Pons (tissue), 1 donor: ENCODE measurements around the gene MREG.
"Not testable (repeated sequence)": the region's sequence is repeated elsewhere in the genome, so short reads cannot be mapped to it uniquely, and the experiment has no call there.

ENCODE experiments used
- DNase-seq: peaks from one replicate; pipeline ENCODE4 v3.0.0-alpha.2; 2016; ENCODE audit warnings: low spot score

Gene MREG

DNA sequence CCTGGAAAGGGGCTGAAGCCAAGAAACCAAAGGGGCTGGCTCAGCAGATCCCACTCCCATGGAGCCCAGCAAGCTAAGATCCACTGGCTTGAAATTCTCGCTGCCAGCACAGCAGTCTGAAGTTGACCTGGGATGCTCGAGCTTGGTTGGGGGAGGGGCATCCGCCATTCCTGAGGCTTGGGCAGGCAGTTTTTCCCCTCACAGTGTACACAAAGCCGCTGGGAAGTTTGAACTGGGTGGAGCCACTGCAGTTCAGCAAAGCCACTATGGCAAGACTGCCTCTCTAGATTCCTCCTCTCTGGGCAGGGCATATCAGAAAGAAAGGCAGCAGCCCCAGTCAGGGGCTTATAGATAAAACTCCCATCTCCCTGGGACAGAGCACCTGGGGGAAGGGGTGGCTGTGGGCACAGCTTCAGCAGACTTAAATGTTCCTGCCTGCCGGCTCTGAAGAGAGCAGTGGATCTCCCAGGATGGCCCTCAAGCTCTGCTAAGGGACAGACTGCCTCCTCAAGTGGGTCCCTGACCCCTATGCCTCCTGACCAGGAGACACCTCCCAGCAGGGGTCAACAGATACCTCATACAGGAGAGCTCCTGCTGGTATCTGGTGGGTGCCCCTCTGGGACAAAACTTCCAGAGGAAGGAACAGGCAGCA, 24.7 kb downstream of the MREG start:
- DNase-seq = not testable (repeated sequence)

DNA sequence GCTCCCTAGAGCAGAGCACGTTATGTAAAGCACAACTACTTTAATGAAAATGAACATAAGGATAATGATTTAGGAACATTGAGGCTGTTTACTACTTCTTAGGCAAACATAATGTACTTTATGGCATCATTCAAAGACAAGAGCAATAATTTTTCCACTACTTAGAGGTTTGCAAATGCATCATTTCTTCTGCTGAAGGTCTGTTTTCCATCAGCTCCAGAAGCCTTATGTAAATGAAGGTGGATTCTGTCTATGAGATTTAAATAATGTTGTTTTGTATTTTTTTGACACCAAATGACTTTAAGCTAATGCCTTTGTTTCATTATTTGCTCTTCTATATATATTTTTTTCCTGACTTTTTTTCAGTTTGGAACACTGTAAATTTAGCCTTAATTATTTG, 28.1 kb downstream of the MREG start:
- no peak for DNase-seq

DNA sequence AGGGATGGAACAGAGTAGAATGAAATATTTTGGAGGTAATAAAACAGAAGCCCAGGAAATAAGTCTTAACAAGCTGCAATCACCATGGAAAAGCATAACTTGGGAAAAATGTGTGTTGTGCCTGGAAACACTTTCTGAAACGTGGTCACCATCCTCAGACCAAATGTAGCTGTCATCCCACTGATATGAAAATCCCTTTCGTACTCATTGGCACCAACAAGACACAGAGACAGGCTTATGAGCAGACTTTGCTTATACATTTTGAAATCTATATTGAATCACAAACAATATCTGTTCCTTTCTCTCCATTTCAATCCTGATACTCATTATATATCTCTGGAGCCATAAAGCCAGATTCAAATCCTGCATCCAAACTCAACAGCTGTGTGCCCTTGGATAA, 28.7 kb downstream of the MREG start:
- DNase-seq = no peak

DNA sequence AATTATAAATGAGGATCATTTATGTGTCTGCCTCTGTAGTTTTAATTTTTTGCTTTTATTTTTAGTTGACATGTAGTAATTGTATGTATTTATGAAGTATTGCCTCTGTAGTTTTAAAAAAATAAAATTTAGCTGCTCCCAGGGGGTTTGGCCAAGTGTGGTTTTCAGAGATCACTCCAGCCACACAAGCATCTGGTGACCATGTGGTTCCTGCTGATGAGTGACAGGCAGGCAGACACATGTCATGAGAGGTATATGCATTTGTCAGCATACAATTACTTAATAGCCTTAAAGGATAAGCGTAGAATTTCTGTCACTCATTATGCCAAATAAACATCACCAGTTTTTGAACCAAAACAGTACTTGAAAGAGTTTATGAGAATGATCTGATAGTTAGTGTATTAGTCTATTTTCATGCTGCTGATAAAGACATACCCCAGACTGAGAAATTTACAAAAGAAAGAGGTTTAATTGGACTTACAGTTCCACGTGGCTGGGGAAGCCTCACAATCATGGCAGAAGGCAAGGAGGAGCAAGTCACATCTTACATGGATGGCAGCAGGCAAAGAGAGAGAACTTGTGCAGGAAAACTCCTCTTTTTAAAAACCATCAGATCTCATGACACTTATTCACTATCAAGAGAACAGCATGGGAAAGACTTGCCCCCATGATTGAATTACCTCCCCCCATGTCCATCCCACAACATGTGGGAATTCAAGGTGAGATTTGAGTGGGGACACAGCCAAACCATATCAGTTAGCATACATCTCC, 29.6 kb downstream of the MREG start:
- DNase-seq = no peak

DNA sequence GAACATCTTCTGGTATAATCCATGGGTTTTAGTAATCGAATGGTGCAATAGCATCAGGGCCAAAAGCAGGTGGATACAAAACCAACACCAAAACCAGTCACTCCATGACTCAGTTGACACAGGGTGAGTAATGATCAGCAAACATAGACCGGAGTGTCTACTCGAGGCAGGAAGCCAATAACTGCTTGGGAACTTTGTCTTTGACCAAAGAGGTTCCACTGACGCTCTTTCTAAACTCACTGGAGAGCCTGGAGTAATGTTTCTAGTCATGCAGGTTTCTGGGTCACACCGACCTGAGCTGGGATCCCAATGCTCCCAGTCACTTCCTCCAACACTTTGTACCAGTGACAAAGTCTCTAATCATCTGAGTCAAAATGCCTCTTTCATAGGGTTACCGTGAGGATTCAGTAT, 30.9 kb downstream of the MREG start:
- DNase-seq = no peak

DNA sequence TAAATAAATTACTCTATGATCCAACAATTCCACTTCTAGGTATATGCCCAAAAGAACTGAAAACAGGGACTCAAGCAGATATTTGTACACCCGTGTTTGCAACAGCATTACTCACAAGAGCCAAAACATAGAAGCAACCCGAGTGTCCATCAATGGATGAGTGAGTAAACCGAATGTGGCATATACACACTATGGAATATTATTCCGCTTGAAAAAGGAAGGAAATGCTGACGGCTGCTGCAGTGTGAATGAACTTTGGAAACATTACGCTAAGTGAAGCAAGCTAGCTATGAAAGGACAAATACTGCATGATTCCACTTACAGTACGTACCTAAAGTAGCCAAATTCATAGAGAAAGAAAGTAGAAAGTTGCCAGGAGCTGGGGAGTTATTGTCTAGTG, 32.2 kb downstream of the MREG start:
- no peak for DNase-seq

DNA sequence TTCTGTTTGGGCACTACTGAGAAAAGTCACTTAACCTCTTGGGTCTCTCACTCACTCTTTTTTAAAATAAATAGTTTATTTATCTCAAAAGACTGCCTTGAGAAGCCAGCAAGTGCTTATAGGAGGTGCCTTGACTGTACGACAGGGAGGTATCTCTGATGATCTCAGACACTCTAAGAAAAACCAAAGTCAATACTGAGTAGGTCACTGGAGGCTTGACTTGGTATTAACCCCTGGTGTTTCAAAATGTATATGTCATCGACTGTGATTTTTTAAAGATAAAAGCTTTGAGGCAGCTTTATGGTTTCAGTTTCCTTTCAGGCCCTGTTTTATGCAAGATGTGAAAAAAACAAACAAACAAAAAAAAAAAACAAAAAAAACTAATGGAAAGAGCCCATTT, 33.7 kb downstream of the MREG start:
- DNase-seq = no peak

DNA sequence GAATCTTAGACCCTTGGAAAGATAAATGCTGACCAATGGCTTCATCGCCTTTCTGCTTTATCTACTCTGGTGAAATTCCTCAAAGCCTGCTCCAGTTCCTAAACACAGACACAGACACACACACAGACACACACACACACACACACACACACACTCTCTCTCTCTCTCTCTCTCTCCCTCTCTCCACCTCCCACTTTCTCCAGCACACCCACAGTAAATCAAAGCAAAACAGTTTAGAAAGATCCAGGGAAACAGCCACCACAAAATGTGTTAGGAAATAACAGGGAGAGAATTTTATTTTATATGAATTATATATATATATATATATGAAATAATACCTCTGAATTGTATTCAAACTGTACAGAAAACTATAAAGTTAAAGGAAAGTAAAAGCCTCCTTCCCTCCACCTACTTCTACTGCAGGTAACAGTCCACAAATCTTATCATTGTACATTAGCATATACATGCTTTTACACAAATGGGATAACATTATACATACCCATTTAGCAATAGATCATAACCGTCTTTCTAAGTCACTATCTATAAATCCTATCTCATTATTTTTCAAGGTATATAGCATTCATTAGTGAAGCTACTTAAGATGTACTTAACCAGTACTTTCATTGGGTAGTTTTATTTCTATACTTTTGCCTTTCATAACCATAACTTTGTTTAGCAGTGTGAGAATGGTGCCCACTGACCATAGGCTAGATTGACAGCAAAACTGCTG, 38.5 kb downstream of the MREG start:
- no peak for DNase-seq

DNA sequence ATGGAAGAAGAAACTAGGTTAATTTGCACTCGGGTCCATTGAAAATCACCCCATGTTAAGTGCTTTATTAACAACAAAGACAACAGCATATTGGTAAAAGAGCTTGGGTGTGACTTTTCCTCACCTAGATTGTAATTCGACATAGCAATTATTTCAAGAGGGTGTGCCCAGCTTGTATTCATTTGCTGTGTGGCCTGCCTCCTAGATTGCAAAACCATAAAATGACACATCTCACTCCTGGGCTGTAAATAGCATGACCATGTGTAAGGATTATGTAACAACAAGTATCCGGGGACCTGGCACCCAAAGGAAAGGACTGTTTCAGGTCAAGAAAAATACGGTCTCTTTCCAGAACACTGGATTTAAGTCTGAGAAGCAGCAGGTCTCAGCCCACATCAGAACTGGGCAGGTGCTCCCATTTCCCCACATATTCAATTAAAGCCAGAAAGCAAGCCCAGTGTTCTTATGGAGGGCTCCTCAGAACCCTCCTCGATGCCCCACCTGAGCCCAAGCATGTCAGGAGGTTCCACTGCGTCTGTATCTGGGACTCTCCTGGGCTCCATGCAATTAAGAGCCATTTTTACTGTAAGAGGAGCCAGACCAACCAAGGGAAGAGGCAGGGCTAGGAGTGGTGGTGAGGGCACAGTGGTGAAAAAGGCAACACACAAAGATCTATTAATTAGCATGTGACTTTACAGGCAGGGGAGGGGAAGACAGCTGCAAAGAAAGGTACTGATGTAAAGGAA, 39.2 kb downstream of the MREG start:
- no peak for DNase-seq

DNA sequence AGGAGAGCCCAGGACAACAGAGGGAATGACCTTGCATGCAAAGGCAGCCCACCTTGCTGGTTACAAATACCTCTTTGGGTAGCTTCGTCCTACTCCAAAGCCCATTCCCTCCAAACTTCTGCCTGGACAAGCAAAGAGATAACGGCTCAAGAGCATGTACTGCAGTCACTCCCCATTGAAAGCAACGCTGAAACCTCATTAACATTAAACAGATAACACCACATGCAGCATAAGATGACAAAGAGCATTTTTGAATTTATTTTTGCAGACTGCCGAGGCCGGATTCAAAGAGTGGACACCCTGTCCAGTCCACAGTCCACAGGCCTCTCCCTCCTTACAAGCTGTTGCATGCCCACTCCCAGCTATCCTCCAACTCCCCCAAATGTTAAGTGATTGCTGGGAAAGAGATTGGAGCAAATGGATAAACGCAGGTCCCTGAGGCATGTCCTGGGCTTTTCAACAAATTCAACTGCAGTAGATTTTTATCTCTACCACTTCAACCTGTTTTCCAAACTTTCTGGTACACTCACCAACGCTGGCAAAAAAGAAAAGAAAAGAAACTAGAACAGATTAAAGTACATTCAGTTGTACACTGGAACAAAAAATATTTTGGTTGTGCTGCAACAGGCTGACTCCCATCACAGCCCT, 40.1 kb downstream of the MREG start:
- no peak for DNase-seq

DNA sequence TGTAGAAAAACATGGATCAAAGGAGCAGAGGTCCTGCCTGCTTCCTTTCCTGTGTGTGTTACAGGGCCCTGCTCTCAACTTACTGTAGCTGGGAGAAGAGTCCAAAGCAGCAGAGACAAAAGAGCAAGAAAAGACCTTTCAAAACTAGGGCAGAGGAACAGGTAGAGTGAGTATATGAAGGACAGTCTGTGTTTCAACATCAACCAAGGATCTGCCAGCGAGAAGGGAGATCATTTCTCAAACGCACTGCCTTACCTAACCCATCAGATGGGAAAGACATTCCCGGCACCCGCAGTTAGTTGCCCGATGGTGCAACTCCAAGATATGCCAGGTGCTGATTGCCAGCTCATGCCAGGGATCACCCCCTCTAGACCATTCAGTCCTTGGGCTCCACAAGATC, 41.7 kb downstream of the MREG start:
- DNase-seq = no peak

DNA sequence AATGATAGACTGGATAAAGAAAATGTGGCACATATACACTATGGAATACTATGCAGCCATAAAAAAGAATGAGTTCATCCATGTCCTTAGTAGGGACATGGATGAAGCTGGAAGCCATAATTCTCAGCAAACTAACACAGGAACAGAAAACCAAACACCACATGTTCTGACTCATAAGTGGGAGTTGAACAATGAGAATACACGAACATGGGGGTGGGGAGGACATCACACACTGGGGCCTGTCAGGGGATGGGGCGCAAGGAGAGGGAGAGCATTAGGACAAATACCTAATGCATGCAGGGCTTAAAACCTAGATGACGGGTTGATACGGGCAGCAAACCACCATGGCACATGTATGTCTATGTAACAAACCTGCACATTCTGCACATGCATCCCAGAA, 42.5 kb downstream of the MREG start:
- not testable (repeated sequence) for DNase-seq

DNA sequence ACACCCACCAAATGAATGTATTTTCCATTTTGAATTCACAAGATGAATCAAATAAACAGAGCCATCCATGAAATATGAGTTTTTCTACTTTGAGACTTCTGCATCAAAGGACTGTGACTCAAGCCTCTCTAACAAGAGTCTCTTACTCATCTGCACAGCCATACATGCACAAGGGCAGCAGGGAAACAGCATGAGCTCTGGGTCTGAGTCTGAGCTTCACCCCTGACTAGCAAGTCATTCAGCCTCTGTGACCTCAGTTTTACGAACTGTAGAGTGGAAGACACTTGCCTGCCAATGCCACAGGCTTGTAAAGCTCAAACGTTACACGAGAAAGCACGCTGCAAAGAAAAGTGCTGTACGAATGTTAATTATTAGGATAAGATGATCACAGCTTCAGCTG, 42.9 kb downstream of the MREG start:
- DNase-seq = no peak

DNA sequence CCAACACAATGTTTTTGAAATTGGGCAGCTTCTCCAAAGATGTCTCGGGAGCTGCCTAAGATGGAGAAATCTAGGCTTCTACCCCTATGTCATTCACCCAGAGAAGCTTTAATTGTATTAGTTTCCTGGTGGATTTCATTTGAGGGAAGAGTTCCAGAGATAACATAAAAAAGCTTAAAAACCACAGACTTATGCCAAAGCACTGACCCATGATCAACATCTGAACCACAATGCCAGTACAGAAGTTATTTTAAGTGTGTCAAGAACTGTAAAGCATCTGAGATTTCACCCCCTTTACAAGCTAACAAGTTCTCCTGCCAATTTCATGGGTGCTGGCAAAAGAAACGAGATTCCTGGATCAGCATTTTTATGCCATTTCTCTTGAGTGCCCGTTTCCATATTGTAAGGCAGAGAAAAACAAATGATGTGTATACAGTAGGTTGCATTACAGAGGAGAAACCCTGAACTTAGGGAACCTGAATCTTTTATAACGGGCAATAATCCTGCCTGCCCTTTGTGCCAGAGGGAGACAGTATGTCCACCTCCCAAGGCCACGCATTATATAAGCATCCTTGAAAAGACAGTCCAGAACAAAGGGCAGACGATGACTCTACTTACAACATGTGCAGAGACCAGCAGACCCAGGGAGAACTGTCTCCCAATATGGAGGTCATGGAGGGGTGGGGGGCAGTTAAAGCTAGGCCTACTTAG, 44.1 kb downstream of the MREG start:
- DNase-seq = no peak

DNA sequence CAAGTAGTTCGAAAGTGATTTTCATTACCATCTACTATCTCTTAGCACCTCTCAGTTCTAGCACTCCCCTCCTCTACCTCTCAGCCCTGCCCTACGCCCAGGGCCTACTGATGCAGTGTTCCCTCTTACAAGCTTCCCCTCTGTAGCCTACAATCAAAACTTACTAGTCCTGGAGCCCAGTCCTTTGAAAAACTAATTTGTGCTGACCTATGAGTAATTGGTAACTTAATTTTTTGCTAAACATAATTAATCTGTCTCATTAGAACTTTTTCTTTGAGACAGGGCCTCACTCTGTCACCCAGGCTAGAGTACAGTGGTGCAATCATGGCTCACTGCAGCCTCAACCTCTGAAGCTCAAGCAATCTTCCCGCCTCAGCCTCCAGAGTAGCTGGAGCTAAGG, 44.9 kb downstream of the MREG start:
- no peak for DNase-seq

DNA sequence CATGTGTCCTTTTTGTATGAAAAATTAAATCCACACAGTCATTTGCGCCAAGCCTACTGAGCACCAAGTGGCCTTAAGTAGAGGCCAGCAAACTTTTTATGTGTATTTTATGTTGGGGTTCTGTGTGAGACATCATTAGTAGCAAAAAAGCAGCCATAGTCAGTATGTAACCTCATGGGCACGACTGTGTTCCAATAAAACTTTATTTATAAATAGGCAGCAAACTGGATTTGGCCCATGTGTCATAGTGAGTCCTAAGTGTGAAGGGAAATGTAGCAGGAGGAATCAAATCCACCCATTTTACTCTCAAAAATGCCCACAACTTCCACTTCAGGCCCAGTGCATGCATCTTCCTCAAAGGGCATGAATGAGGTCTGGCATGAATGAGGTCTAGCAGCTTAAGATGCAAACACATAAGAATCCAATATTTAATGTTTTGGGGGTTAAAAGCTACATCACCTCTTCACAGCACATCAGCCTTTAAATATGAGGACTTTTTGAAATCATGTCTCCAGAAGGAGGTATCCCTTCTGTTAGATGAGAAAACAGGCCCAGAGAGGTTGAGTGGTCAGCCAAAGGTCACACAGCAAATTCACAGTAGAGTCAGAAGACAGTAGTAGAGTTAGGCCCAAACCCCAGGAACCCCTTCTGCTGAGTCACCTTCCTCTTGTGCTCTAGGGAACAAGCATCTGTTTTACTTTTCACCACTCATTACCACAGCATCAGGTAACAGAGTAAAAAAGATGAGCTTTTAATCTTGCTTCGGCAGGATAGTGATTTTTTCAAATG, 45.6 kb downstream of the MREG start:
- DNase-seq = no peak

DNA sequence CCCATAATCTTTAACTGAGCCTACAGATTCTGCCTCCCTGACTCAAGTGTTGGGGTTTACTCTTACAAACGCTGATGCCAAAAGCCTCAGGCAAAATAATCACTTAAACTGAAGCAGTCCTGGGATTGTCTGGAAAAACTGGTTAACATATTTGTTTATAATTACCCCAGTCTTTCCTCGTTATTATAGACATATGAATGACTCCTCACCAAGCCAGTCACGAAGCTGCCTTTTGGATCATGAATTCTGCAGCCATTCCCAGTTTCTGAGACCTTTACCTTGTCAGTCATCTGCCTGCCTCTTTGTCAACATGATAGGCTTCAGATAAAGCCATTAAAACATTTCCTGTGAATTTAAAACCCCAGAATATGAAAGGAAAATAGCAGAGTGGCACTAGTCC, 46.4 kb downstream of the MREG start:
- no peak for DNase-seq

DNA sequence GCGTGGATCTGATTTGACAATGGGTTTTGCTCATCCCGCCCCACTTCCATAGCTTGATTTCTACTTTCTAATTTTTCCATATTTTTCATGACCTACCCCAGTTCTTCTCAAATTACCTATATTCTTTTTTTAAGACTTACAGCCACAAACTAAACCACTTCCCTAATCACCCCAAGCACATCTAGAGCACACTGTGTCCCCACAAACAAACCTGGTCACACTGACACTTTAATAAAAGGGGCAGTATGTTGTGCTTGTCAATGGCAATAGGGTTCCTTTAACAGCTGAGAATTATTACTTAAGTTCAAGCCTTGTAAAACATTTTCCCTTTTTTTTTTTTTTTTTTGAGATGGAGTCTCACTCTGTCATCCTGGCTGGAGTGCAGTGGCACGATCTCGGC, 47.1 kb downstream of the MREG start:
- DNase-seq = no peak

DNA sequence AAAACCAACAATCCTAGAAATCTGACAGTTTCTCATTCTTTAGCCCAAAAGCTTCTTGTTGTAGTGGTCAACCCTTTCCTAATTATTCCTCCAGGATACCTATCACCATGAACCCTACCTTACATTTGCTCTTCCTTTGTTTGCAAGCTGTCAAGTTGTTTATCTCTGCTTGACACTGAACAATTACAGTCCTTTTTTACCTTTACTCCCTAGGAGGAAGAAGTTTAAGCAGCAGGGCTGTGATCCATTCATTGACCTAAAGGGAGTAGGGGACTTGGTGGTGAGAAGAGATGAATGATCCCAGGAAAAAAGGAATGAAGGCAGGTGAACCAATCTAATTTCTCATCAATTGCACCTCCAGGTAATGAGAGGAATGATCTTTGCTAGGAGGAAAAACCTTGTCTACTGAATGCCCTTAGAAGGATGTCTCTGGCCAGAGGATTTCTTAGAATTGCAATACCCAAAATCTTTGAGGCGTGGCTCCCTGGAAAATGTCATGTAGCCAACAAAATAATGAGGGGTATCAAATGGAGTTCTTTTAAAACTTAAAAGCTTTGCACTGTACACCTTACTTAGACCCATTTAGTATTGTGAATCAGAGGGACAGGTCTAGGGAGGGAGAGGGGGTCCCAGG, 47.7 kb downstream of the MREG start:
- no peak for DNase-seq

DNA sequence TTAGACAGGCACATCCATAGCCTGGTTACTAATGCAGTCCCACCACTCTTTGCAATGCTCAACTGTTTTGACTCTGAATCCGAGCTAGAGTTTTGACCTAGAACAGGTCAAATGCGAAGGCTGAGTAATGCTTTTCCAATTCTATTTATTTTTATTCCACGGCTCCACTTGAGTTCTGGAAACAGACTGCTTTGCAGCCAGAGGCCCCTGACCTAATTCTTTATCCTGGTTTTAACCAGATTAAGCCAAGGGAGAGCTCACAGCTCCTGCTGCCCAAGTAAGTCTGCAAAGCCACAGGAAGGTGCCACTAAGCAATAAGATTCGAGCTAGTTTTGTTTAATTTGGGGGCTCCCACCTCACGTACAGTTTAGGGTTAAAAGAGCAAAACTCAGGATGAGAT, 51.4 kb downstream of the MREG start:
- DNase-seq = no peak
